Hepatocyte (in vitro differentiated cells): ENCODE measurements around the gene CEP85L. TPM values are rescaled to one million over a fixed set of nuclear protein-coding genes. Genes with fewer than 3 reads are reported as not detected.

Experiments used
- DNase-seq: peaks from one replicate; pipeline ENCODE4 v3.0.0-alpha.2; 2016; ENCODE audit warnings: low spot score
- H2AFZ ChIP-seq: fragments of 200-600 bp; sonication (generic); 2 replicates; pipeline ENCODE4 v1.6.0; 2016; ENCODE audit warnings: antibody characterized with exemption, mild to moderate bottlenecking
- H3K27ac ChIP-seq: fragments of 200-600 bp; sonication (generic); 2 replicates; pipeline ENCODE4 v1.5.1; 2016; ENCODE audit warnings: mild to moderate bottlenecking
- H3K27me3 ChIP-seq: fragments of 200-600 bp; sonication (generic); 2 replicates; pipeline ENCODE4 v1.6.1; 2016
- H3K36me3 ChIP-seq: fragments of 200-600 bp; sonication (generic); replicated peaks from 2 replicates; pipeline ENCODE4 v1.5.1; 2016; ENCODE audit warnings: low read depth; ENCODE audit not compliant: insufficient read depth
- H3K4me1 ChIP-seq: fragments of 200-600 bp; sonication (generic); 2 replicates; pipeline ENCODE4 v1.5.1; 2016; ENCODE audit warnings: mild to moderate bottlenecking, moderate library complexity; ENCODE audit not compliant: insufficient read depth
- H3K4me2 ChIP-seq: fragments of 200-600 bp; sonication (generic); 2 replicates; pipeline ENCODE4 v1.6.0; 2016
- H3K4me3 ChIP-seq: fragments of 200-600 bp; sonication (generic); 2 replicates; pipeline ENCODE4 v1.5.1; 2016; ENCODE audit warnings: mild to moderate bottlenecking
- H3K79me2 ChIP-seq: fragments of 200-600 bp; sonication (generic); 2 replicates; pipeline ENCODE4 v1.6.0; 2017; ENCODE audit warnings: mild to moderate bottlenecking
- H3K9me2 ChIP-seq: fragments of 200-600 bp; sonication (generic); replicated peaks from 2 replicates; pipeline ENCODE4 v1.6.0; 2017; ENCODE audit warnings: mild to moderate bottlenecking; ENCODE audit not compliant: insufficient read depth
- H3K9me3 ChIP-seq: fragments of 200-600 bp; sonication (generic); 2 replicates; pipeline ENCODE4 v1.5.1; 2016; ENCODE audit warnings: low read depth, mild to moderate bottlenecking
- H4K20me1 ChIP-seq: fragments of 200-600 bp; sonication (generic); 2 replicates; pipeline ENCODE4 v1.6.0; 2016; ENCODE audit warnings: mild to moderate bottlenecking; ENCODE audit not compliant: insufficient read depth, poor library complexity, severe bottlenecking
- CTCF ChIP-seq: fragments of 200-600 bp; sonication (generic); IDR thresholded peaks from 2 replicates; pipeline ENCODE4 v1.5.1; 2016; ENCODE audit warnings: antibody characterized with exemption, mild to moderate bottlenecking; ENCODE audit not compliant: poor library complexity
- EZH2 ChIP-seq: fragments of 200-600 bp; sonication (generic); IDR thresholded peaks from 2 replicates; pipeline ENCODE4 v1.6.1; 2016; ENCODE audit warnings: antibody characterized with exemption, mild to moderate bottlenecking, borderline replicate concordance
- EZH2phosphoT487 ChIP-seq: fragments of 200-600 bp; sonication (generic); IDR thresholded peaks from one replicate; pipeline ENCODE4 v1.6.1; 2018; ENCODE audit warnings: antibody characterized with exemption, mild to moderate bottlenecking, low read depth, moderate library complexity; ENCODE audit not compliant: unreplicated experiment, severe bottlenecking
- WGBS: methylation state at CpG from one replicate; pipeline ENCODE4 v1.1.6; 2016; ENCODE audit warnings: low lambda C conversion rate; ENCODE audit errors: missing lambda C conversion rate; 5-methylcytosine and 5-hydroxymethylcytosine counted together
- polyA plus RNA-seq: library from polyadenylated mRNA; unstranded; fragments of >200 nt; fragmentation: Nextera tagmentation; extraction: Ambion mirVana; gene quantifications from 2 replicates; pipeline ENCODE4 v1.2.1, GENCODE V29; 2016
- total RNA-seq: library from RNA; depleted of rRNA; stranded (reverse); fragments of >200 nt; gene quantifications from 2 replicates; pipeline ENCODE4 v1.2.3, GENCODE V29; 2014

Gene CEP85L
- total and polyA plus RNA-seq, 2 experiments from 2014 or later: 17.8 to 38.5 TPM

- Histone ChIP-seq H3K4me2 (peak overlapping the region; percentile 54), H3K79me2 (no peaks in the 10 kb centered on the region), H3K4me3 (no peak overlapping the region), H3K27me3 (no peaks in the 10 kb centered on the region), H3K4me1 (peaks cover 15% of the 10 kb centered on the region), H3K36me3 (no peaks in the 10 kb centered on the region), H2AFZ (no peak overlapping the region), H3K9me2 (no peaks in the 10 kb centered on the region), H3K27ac (peak overlapping the region; percentile 59), H4K20me1 (no peaks in the 10 kb centered on the region), H3K9me3 (no peaks in the 10 kb centered on the region)
- 70% methylated on average over 9 of the region's 9 CpGs for WGBS
- DNase-seq: peak; percentile 22
- TF ChIP-seq EZH2phosphoT487 (no peak), EZH2 (no peak), CTCF (no peak)
These were observed 8.3 kb upstream of the CEP85L start for GRCh38 chr6:118659513-118660217.

DNA sequence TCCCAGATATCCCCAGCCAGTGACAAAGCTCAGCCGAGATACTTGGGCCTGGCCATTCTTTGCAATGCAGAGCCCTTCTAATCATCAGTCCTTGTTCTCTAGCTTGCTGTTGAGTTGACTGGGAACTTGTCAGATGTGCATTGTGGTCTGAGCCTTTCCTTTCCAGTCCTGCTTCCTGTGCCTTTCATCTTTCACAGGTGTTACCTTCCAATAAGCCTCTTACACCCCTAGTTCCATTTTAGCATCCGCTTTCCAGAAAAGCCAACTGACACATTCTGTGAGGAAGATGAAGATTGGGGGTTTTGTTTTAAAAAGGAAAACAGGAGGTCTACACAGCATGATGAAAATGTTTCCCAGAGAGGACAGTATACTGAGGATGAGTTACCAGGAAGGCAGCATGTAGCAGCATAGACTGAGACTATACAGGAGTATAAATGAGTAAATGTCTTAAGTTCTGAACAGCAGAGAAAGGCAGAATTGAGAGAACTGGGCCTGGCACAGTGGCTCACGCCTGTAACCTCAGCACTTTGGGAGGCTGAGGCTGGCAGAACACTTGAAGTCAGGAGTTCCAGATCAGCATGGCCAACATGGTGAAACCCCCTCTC is 5.6 kb upstream of the CEP85L start:
- 94% methylated on average over 3 of the region's 3 CpGs for WGBS
- no peak overlapping the region for H3K4me2 ChIP-seq

GRCh38 chr6:118652051-118652615 is 742 bp upstream of the CEP85L start:
- Histone ChIP-seq H3K27me3 (peaks cover 4% of the 10 kb centered on the region), H3K4me1 (no peaks in the 10 kb centered on the region), H3K36me3 (no peaks in the 10 kb centered on the region), H3K27ac (peak overlapping the region; percentile 27), H2AFZ (peak overlapping the region; percentile 76), H3K79me2 (peaks cover 36% of the 10 kb centered on the region), H3K4me3 (peak overlapping the region; percentile 95), H3K9me3 (no peaks in the 10 kb centered on the region), H3K4me2 (peak overlapping the region; percentile 90), H4K20me1 (peaks cover 8% of the 10 kb centered on the region), H3K9me2 (no peaks in the 10 kb centered on the region)
- DNase-seq: no peak
- TF ChIP-seq EZH2phosphoT487: no peak
- no peak for TF ChIP-seq EZH2
- TF ChIP-seq CTCF: no peak
- 62% methylated on average over 20 of the region's 20 CpGs for WGBS

More for the DNA sequence above, 5.6 kb upstream of the CEP85L start:
- no peaks in the 10 kb centered on the region for H3K9me2 ChIP-seq
- no peaks in the 10 kb centered on the region for H4K20me1 ChIP-seq
- H3K27me3 ChIP-seq: no peaks in the 10 kb centered on the region
- no peak overlapping the region for H3K4me3 ChIP-seq
- no peak for DNase-seq
- no peaks in the 10 kb centered on the region for H3K36me3 ChIP-seq
- no peaks in the 10 kb centered on the region for H3K9me3 ChIP-seq
- no peak overlapping the region for H3K27ac ChIP-seq
- peaks cover 15% of the 10 kb centered on the region for H3K4me1 ChIP-seq
- no peak overlapping the region for H2AFZ ChIP-seq
- no peak for TF ChIP-seq EZH2phosphoT487
- TF ChIP-seq EZH2: no peak
- no peak for TF ChIP-seq CTCF
- no peaks in the 10 kb centered on the region for H3K79me2 ChIP-seq
